HG03280 (cell line): ENCODE measurements around the gene ARHGEF11.
"Not testable (repeated sequence)": the region's sequence is repeated elsewhere in the genome, so short reads cannot be mapped to it uniquely, and the experiment has no call there.

Source experiments
- ATAC-seq: cut with Tn5 transposase; IDR thresholded peaks from one replicate; pipeline ENCODE4 v1.9.1; 2021; ENCODE audit warnings: mild to moderate bottlenecking, moderate library complexity; ENCODE audit not compliant: unreplicated experiment

ARHGEF11 gene

DNA sequence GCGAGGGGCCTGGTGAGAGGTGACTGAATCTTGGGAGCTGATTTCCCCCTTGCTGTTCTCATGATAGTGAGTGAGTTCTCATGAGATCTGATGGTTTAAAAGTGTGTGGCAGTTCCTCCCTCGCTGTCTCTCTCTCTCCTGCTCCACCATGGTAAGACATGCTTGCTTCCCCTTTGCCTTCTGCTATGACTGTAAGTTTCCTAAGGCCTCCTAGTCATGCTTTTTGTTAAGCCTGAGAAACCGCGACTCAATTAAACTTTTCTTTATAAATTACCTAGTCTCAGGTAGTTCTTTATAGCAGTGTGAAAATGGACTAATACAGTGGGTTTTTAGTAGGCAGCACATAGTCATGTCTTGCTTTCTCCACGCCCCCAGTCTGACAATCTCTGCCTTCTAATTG is 10.2 kb upstream of the ARHGEF11 start:
- ATAC-seq: not testable (repeated sequence)

- ATAC-seq: no peak
Measured at GRCh38 chr1:157050836-157051235, 5.3 kb upstream of the ARHGEF11 start.

- no peak for ATAC-seq
Measured at GRCh38 chr1:157047062-157047410, 1.5 kb upstream of the ARHGEF11 start.

DNA sequence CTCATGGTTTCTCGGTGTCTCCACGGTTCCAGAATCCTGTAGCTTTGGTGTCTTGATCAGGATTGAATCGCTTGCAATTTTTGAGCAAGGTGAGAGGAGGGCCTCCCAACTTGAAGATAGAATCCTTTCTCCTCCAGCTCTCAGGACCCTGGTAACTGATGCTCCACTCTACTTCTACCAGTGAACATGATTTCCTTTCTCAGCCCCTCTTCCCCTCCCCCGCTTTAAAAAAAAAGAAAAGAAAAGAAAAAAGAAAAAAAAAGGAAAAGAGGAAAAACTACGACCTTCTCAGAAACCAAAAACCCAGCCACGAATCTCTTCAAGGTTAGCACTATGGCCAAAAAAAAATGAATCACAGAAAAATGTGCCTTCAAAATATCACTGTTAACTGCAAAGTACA is 1.2 kb downstream of the ARHGEF11 start:
- no peak for ATAC-seq

GRCh38 chr1:157043685-157044084 is 1.9 kb downstream of the ARHGEF11 start:
- ATAC-seq: no peak

GRCh38 chr1:157042846-157043245 is 2.7 kb downstream of the ARHGEF11 start:
- no peak for ATAC-seq

- no peak for ATAC-seq
Measured at GRCh38 chr1:157040802-157041201, 4.7 kb downstream of the ARHGEF11 start.

GRCh38 chr1:157035121-157035520 is 10.4 kb downstream of the ARHGEF11 start:
- no peak for ATAC-seq

- ATAC-seq: no peak
Measured at GRCh38 chr1:157034137-157034800, 11.3 kb downstream of the ARHGEF11 start.

DNA sequence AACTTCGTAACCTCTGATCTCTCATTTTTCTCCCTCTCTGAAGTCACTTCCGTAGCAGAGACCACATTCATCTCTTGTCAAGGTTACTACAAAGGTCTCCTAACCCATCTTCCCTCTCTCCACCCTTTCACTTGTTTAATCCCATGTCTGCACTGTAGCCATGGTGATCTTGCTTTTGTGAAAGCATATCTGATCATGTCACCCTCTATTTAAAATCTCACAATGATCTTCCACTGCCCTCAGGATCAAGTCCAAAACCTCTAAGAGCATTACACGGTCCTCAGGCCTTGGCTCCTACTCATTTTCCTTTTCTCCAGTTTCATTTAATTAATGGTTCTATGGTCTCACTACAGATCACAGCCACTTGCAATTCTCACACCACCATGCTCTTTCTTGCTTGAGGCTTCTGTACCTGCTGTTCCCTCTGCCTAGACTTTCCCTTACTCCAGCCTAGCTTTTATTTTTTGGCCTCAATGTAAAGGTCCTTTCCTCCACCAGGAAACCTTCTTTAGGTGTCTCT is 12.1 kb downstream of the ARHGEF11 start:
- no peak for ATAC-seq

- ATAC-seq: no peak
Measured at GRCh38 chr1:157032303-157032702, 13.2 kb downstream of the ARHGEF11 start.

DNA sequence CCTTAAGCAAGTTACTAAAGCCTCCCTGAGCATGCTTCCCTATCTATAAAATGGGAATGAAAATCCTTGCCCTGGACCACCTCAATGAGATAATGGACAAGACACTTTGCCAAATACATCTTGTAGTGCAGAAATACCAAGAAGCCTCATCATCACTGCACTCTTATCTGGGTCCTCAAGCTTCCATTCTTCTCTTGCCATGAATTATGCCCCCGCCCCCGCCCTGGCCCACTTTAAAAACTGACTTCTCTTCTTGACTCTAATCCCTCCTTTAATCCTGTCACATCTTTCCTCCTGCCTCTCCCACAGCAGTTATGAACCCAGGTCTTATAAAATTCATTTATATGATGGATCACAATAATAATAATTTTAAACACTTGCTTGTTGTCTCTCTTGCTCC is 14.8 kb downstream of the ARHGEF11 start:
- no peak for ATAC-seq

DNA sequence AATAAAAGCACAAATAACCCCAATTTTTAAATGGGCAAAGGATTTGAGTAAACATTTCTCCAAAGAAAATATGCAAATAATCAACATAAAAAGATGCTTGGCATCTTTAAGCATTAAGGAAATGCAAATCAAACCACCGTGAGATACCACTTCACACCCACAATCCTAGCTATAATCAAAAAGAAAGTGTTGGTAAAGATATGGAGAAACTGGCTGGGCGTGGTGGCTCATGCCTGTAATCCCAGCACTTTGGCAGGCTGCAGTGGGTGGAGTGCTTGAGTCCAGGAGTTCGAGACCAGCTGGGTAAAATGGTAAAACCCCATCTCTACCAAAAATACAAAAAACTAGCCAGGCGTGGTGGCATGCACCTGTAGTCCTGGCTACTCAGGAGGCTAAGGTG is 16.9 kb downstream of the ARHGEF11 start:
- ATAC-seq: no peak

DNA sequence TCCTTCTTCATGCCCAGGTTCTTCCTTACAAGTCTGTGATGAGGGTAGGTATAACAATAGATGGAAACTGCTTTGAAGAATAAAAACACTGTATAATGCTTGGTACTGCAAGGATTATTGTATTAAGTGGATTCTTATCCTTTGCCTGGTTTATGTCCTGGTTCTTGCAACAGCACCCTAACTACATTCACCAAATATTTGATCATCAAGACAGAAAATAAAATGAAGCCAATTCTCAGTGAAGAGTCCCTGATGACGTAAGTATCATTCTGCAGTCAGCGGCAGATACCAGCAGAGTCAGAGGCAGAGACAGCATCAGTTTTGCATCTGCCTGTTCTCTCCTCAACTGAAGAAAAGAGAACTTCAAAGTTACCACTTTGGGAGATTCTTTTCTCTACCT is 19.7 kb downstream of the ARHGEF11 start:
- no peak for ATAC-seq

GRCh38 chr1:157025385-157025784 is 20.2 kb downstream of the ARHGEF11 start:
- ATAC-seq: no peak

DNA sequence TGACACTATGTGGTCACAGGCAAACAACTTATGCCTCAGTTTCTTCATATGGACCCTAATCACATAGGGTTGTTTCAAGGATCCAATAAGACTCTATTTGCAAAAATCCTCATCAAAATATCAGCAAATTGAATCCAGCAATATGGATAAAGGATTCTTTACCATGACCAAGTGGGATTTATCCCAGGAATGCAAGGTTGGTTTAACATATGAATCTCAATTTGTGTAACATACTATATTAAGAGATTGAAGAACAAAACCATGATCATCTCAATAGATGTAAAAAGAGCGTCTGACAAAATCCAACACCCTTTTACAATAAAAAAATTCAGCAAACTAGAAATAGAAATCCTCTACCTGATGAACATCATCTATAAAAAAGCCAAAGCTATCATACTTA is 23.9 kb downstream of the ARHGEF11 start:
- ATAC-seq: no peak

DNA sequence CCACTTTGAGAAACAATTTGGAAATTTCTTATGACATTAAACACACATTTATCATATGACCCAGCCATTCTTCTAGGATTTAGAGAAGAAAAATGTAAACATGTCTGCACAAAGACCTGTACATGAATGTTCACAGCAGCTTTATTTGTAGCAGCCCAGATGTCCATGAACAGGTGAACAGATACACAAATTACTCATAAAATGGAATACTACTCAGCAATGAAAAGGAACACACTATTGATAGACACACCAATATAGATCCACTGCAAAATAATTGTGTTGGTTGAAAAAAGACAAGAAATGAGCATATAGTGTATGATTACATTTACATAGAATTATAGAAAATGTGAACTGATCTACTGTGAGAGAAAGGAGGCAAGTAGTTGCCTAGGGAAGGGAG is 26.1 kb downstream of the ARHGEF11 start:
- no peak for ATAC-seq

DNA sequence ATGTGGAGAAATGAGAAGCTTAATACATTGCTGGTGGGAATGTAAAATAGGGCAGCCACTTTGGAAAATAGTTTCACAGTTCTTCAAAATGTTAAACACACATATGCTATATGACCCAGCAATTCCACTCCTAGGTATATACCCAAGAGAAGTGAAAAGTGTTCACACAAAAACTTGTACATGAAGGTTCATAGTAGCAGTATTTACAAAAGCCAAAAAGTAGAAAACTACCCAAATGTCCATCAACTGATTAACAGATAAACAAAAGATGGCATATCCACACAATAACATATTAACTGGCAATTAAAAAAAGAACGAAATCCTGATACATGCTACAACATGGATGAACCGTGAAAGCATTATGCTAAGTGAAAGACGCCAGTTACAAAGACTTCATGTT is 33.7 kb downstream of the ARHGEF11 start:
- no peak for ATAC-seq

- no peak for ATAC-seq
Measured at GRCh38 chr1:157008502-157008901, 37.0 kb downstream of the ARHGEF11 start.

GRCh38 chr1:157007306-157007705 is 38.2 kb downstream of the ARHGEF11 start:
- ATAC-seq: no peak

GRCh38 chr1:157006676-157007075 is 38.9 kb downstream of the ARHGEF11 start:
- no peak for ATAC-seq

DNA sequence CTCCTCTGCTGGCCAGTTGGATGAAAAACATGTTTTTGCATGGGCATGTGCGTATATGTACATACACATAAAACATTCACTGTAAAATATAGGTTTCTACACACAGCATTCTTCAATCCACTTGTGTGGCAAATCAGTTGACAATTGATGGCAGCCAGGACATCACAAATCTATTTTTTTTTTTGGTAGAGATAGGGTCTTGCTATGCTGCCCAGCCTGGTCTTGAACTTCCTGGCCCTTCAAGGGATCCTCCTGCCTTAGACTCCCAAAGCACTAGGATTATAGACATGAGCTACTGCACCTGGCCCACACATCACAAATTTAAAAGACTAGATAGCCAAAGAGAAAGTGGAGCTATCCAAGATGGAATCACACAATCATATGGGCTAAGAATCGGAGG is 39.6 kb downstream of the ARHGEF11 start:
- ATAC-seq: no peak

DNA sequence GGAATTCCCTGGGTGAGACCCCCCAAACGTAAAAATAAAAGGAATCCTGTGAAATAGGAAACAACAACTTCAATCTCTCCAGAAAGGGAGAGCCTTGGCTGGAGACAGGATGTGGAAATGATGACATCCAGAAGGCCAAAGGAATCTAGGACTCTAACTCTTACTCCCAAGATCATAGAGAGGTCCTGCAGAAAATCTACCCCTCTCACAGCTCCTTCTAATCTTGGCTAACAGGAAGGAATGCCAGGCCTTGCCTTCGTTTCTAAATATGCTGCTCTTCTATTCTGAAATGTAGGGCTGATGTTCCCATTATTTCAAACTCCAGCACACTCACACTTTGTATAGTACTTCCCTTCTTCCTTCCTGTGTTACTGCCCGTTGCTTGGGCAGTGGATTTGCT is 40.7 kb downstream of the ARHGEF11 start:
- no peak for ATAC-seq
